ENCODE measurements around the gene CCDC150.

DNA sequence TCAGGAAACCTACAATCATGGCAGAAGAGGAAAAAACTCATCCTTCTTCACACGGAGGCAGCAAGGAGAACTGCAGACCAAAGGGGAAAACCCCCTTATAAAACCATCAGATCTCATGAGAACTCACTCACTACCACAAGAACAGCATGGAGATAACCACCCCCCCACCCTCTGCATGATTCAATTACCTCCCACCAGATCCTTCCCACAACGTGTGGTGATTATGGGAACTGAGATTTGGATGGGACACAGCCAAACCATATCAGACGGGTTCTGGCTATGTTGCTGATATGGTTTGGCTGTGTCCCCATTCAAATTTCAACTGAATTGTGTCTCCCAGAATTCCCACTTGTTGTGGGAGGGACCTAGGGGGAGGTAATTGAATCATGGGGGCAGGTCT is 28.7 kb upstream of the CCDC150 start:
- TF ChIP-seq, protein P1, sequence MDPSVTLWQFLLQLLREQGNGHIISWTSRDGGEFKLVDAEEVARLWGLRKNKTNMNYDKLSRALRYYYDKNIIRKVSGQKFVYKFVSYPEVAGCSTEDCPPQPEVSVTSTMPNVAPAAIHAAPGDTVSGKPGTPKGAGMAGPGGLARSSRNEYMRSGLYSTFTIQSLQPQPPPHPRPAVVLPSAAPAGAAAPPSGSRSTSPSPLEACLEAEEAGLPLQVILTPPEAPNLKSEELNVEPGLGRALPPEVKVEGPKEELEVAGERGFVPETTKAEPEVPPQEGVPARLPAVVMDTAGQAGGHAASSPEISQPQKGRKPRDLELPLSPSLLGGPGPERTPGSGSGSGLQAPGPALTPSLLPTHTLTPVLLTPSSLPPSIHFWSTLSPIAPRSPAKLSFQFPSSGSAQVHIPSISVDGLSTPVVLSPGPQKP (CRISPR knock-in tag; IDR thresholded peaks at IDR 0.05): no peak
- TF ChIP-seq, protein P2, sequence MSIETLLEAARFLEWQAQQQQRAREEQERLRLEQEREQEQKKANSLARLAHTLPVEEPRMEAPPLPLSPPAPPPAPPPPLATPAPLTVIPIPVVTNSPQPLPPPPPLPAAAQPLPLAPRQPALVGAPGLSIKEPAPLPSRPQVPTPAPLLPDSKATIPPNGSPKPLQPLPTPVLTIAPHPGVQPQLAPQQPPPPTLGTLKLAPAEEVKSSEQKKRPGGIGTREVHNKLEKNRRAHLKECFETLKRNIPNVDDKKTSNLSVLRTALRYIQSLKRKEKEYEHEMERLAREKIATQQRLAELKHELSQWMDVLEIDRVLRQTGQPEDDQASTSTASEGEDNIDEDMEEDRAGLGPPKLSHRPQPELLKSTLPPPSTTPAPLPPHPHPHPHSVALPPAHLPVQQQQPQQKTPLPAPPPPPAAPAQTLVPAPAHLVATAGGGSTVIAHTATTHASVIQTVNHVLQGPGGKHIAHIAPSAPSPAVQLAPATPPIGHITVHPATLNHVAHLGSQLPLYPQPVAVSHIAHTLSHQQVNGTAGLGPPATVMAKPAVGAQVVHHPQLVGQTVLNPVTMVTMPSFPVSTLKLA (conservative IDR thresholded peaks at IDR 0.05): no peak
- TF ChIP-seq, protein P3, sequence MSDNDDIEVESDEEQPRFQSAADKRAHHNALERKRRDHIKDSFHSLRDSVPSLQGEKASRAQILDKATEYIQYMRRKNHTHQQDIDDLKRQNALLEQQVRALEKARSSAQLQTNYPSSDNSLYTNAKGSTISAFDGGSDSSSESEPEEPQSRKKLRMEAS (CRISPR knock-in tag; IDR thresholded peaks at IDR 0.05): no peak
- TF ChIP-seq, protein P4, sequence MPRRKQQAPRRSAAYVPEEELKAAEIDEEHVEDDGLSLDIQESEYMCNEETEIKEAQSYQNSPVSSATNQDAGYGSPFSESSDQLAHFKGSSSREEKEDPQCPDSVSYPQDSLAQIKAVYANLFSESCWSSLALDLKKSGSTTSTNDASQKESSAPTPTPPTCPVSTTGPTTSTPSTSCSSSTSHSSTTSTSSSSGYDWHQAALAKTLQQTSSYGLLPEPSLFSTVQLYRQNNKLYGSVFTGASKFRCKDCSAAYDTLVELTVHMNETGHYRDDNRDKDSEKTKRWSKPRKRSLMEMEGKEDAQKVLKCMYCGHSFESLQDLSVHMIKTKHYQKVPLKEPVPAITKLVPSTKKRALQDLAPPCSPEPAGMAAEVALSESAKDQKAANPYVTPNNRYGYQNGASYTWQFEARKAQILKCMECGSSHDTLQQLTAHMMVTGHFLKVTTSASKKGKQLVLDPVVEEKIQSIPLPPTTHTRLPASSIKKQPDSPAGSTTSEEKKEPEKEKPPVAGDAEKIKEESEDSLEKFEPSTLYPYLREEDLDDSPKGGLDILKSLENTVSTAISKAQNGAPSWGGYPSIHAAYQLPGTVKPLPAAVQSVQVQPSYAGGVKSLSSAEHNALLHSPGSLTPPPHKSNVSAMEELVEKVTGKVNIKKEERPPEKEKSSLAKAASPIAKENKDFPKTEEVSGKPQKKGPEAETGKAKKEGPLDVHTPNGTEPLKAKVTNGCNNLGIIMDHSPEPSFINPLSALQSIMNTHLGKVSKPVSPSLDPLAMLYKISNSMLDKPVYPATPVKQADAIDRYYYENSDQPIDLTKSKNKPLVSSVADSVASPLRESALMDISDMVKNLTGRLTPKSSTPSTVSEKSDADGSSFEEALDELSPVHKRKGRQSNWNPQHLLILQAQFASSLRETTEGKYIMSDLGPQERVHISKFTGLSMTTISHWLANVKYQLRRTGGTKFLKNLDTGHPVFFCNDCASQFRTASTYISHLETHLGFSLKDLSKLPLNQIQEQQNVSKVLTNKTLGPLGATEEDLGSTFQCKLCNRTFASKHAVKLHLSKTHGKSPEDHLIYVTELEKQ (CRISPR knock-in tag; IDR thresholded peaks at IDR 0.05): no peak
- TF ChIP-seq, protein P5, sequence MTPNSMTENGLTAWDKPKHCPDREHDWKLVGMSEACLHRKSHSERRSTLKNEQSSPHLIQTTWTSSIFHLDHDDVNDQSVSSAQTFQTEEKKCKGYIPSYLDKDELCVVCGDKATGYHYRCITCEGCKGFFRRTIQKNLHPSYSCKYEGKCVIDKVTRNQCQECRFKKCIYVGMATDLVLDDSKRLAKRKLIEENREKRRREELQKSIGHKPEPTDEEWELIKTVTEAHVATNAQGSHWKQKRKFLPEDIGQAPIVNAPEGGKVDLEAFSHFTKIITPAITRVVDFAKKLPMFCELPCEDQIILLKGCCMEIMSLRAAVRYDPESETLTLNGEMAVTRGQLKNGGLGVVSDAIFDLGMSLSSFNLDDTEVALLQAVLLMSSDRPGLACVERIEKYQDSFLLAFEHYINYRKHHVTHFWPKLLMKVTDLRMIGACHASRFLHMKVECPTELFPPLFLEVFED (CRISPR knock-in tag; conservative IDR thresholded peaks at IDR 0.05): no peak
- no peak for TF ChIP-seq SMARCC2 (IDR thresholded peaks at IDR 0.05; ENCODE audit: low read depth)
- TF ChIP-seq, protein P6, sequence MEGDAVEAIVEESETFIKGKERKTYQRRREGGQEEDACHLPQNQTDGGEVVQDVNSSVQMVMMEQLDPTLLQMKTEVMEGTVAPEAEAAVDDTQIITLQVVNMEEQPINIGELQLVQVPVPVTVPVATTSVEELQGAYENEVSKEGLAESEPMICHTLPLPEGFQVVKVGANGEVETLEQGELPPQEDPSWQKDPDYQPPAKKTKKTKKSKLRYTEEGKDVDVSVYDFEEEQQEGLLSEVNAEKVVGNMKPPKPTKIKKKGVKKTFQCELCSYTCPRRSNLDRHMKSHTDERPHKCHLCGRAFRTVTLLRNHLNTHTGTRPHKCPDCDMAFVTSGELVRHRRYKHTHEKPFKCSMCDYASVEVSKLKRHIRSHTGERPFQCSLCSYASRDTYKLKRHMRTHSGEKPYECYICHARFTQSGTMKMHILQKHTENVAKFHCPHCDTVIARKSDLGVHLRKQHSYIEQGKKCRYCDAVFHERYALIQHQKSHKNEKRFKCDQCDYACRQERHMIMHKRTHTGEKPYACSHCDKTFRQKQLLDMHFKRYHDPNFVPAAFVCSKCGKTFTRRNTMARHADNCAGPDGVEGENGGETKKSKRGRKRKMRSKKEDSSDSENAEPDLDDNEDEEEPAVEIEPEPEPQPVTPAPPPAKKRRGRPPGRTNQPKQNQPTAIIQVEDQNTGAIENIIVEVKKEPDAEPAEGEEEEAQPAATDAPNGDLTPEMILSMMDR (IDR thresholded peaks at IDR 0.05 in 2 of 3, conservative IDR thresholded peaks at IDR 0.05 in 1 of 3; ENCODE audit: insufficient read depth in 2 of 3, low read depth in 1 of 3, low read length in 3 of 3): no peak

Data from K562 (cell line).